ENCODE measurements around the gene RRAGB.

DNA sequence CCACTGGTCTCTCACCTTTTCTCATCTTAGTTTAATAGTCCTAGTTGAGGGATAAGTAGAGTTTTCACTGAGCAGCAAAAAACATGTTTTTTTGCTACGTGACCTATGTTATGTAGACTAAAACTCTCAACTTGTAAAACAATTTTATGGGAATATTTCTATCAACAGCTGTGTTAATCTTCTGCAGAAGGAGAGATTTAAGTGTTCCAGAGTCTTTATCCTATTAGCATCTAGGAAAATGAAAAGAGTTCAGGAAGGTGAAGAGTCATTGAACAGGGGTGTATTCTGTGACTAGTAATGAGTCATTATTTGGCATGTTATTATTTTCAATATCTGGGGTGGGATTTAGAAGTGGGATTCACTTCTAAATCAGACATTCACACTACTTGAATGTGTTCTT lies 41.9 kb downstream of the RRAGB start:
- TF ChIP-seq, protein P1, sequence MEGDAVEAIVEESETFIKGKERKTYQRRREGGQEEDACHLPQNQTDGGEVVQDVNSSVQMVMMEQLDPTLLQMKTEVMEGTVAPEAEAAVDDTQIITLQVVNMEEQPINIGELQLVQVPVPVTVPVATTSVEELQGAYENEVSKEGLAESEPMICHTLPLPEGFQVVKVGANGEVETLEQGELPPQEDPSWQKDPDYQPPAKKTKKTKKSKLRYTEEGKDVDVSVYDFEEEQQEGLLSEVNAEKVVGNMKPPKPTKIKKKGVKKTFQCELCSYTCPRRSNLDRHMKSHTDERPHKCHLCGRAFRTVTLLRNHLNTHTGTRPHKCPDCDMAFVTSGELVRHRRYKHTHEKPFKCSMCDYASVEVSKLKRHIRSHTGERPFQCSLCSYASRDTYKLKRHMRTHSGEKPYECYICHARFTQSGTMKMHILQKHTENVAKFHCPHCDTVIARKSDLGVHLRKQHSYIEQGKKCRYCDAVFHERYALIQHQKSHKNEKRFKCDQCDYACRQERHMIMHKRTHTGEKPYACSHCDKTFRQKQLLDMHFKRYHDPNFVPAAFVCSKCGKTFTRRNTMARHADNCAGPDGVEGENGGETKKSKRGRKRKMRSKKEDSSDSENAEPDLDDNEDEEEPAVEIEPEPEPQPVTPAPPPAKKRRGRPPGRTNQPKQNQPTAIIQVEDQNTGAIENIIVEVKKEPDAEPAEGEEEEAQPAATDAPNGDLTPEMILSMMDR (IDR thresholded peaks at IDR 0.05) = no peak
- no peak for TF ChIP-seq EP300 (IDR thresholded peaks at IDR 0.05)
